ENCODE measurements around the gene TM9SF1. TPM values are rescaled to one million over a fixed set of nuclear protein-coding genes. Genes with fewer than 3 reads are reported as not detected.
"Not testable (repeated sequence)": the region's sequence is repeated elsewhere in the genome, so short reads cannot be mapped to it uniquely, and the experiment has no call there.

The TM9SF1 gene
- total RNA-seq, 1 donor from 2014 or later = 52.0 TPM

GRCh38 chr14:24207625-24208024 is 12.4 kb upstream of the TM9SF1 start:
- Histone ChIP-seq H3K36me3 (peaks cover 61% of the 10 kb centered on the region), H3K27me3 (no peaks in the 10 kb centered on the region), H3K27ac (no peak overlapping the region), H3K4me1 (peaks cover 6% of the 10 kb centered on the region), H3K9me3 (no peaks in the 10 kb centered on the region), H3K4me3 (no peak overlapping the region)
- intact Hi-C loops (cut with DNase I) = no loop called here
- DNase-seq = no peak
- no peak for ATAC-seq
- TF ChIP-seq CTCF (IDR thresholded peaks at IDR 0.05) = no peak

GRCh38 chr14:24207104-24207551 is 11.9 kb upstream of the TM9SF1 start:
- no peak overlapping the region for H3K4me3 ChIP-seq
- H3K9me3 ChIP-seq = no peaks in the 10 kb centered on the region
- intact Hi-C loops (cut with DNase I) = no loop called here
- no peak overlapping the region for H3K27ac ChIP-seq
- no peaks in the 10 kb centered on the region for H3K27me3 ChIP-seq
- peaks cover 65% of the 10 kb centered on the region for H3K36me3 ChIP-seq
- no peak for ATAC-seq
- DNase-seq = no peak
- peaks cover 2% of the 10 kb centered on the region for H3K4me1 ChIP-seq
- TF ChIP-seq CTCF (IDR thresholded peaks at IDR 0.05) = no peak

- intact Hi-C loops (cut with DNase I) = no loop called here
- Histone ChIP-seq H3K27ac (no peak overlapping the region), H3K4me1 (no peaks in the 10 kb centered on the region), H3K36me3 (peaks cover 70% of the 10 kb centered on the region), H3K4me3 (no peak overlapping the region), H3K27me3 (no peaks in the 10 kb centered on the region), H3K9me3 (no peaks in the 10 kb centered on the region)
- DNase-seq (no peak), ATAC-seq (no peak)
- TF ChIP-seq CTCF (IDR thresholded peaks at IDR 0.05) = no peak
Observed at GRCh38 chr14:24206260-24207103, 11.2 kb upstream of the TM9SF1 start.

GRCh38 chr14:24204163-24205146 is 9.2 kb upstream of the TM9SF1 start:
- peaks cover 57% of the 10 kb centered on the region for H3K36me3 ChIP-seq

GRCh38 chr14:24203249-24203886 is 8.1 kb upstream of the TM9SF1 start:
- H3K9me3 ChIP-seq; ATAC-seq; H3K27ac ChIP-seq; intact Hi-C loops (cut with DNase I); H3K4me3 ChIP-seq; H3K27me3 ChIP-seq; DNase-seq; H3K4me1 ChIP-seq: not testable (repeated sequence)
- H3K36me3 ChIP-seq = peaks cover 48% of the 10 kb centered on the region

More at GRCh38 chr14:24204163-24205146, 9.2 kb upstream of the TM9SF1 start:
- DNase-seq = no peak
- no peak for ATAC-seq
- Histone ChIP-seq H3K27ac (no peak overlapping the region), H3K4me3 (no peak overlapping the region), H3K4me1 (no peaks in the 10 kb centered on the region), H3K27me3 (no peaks in the 10 kb centered on the region), H3K9me3 (no peaks in the 10 kb centered on the region)
- no peak for TF ChIP-seq CTCF (IDR thresholded peaks at IDR 0.05)
- intact Hi-C loops (cut with DNase I) = no loop called here

GRCh38 chr14:24202538-24202937 is 7.3 kb upstream of the TM9SF1 start:
- DNase-seq; intact Hi-C loops (cut with DNase I); ATAC-seq; H3K9me3 ChIP-seq; H3K4me1 ChIP-seq; H3K4me3 ChIP-seq; H3K27me3 ChIP-seq; H3K27ac ChIP-seq: not testable (repeated sequence)
- H3K36me3 ChIP-seq = peaks cover 40% of the 10 kb centered on the region
